GM12892 (cell line): Measurements from ENCODE around the gene PRKAR1B.

Source experiments
- POLR2A ChIP-seq: IDR thresholded peaks from 2 replicates; pipeline ENCODE4 v1.6.1; 2011; ENCODE audit warnings: low read depth, low read length, control low read depth
- POLR2AphosphoS5 ChIP-seq: IDR thresholded peaks from 2 replicates; pipeline ENCODE4 v1.6.1; 2011; ENCODE audit warnings: low read depth, low read length, control low read depth
- TAF1 ChIP-seq: IDR thresholded peaks from 2 replicates; pipeline ENCODE4 v1.6.1; 2011; ENCODE audit warnings: low read depth, mild to moderate bottlenecking, control low read depth, low read length, borderline replicate concordance

DNA sequence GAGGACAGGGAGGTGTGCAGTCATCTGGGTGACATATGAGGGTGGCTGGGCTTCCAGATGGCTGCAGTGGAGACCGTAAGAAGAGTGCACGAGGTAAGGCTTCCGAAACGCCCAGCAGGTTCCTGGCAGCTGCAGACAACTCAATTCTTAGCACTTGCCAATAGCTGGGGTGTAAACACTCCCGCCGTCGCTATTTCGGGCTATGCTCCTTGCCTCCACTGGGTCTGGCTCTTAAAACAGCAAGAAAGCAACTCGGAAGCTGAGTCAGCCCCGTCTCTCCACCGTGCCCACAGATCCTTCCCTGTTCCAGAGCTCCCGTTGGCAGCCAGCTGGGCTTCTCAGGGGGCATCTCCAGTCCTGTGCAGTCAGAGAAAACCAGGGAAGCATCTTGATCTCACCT is 201.3 kb downstream of the PRKAR1B start:
- no peak for TF ChIP-seq POLR2A
- TF ChIP-seq POLR2AphosphoS5, result no peak
- TF ChIP-seq TAF1, result no peak
